ENCODE data around the gene MAL. TPM values are rescaled to one million over a fixed set of nuclear protein-coding genes. Genes with fewer than 3 reads are reported as not detected.

MAL gene
- total and polyA plus RNA-seq, 2 experiments from 2014 or later = 0.24 to 0.31 TPM

DNA sequence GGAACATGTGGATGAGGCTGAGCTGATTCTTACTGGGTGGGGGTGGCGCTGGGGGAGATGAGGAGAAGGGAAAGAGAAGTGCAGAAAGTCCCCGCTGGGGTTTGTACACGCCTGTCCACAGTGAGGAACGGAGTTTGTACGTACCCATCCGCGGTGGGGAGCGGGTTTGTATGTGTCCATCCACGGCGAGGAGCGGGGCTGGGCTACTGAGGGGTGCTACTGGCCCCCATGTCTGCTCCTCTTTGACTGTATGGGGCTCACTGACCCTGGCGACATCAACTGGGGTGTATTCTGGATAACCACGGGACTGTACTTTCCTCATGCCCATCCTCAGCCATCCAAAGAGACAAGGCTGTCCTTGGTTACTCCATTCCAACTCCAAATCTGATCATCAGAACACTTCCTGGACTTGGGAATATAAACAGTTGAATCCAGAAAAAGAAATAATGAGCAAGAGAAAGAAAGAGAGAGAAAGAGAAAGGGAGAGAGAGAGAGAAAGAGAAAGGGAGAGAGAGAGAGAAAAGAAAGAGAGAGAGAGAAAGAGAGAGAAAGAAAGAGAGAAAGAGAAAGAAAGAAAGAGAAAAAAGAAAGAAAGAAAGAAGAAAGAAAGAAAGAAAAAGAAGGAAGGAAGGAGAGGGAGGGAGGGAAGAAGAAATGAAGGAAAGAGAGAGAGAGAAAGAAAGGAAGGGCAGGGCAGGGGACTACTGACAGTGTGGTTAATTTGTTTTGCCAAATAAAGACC lies 21.0 kb downstream of the MAL start:
- Histone ChIP-seq H3K36me3 (ENCODE audit: insufficient read depth) (no peaks in the 10 kb centered on the region), H3F3A (replicated peaks; ENCODE audit: low read depth) (no peaks in the 10 kb centered on the region), H4K20me1 (replicated peaks; ENCODE audit: insufficient read depth) (no peaks in the 10 kb centered on the region), H3K9me2 (ENCODE audit: insufficient read depth) (no peaks in the 10 kb centered on the region), H3K27me3 (ENCODE audit: insufficient read depth) (no peaks in the 10 kb centered on the region), H3K4me2 (no peak overlapping the region), H2AFZ (no peak overlapping the region), H3K4me3 (no peak overlapping the region), H3K79me2 (replicated peaks; ENCODE audit: insufficient read depth) (no peaks in the 10 kb centered on the region), H3K27ac (ENCODE audit: low read depth) (no peak overlapping the region), H3K4me1 (ENCODE audit: insufficient read depth) (no peaks in the 10 kb centered on the region)
- H3K27me3 Mint-ChIP-seq (ENCODE audit: insufficient read depth, low read depth, poor library complexity) = peaks cover 14% of the 10 kb centered on the region
- no peak overlapping the region for H3K27ac Mint-ChIP-seq
- H3K36me3 Mint-ChIP-seq (ENCODE audit: low read depth) = no peaks in the 10 kb centered on the region
- no peak for DNase-seq (ENCODE audit: low spot score)
- no peak for ATAC-seq
- H3K4me3 Mint-ChIP-seq = no peak overlapping the region
- no peaks in the 10 kb centered on the region; the same call in 2 of the 3 replicates for H3K9me3 Mint-ChIP-seq
- H3K4me1 Mint-ChIP-seq = peaks cover 11% of the 10 kb centered on the region
- TF ChIP-seq, protein P1, sequence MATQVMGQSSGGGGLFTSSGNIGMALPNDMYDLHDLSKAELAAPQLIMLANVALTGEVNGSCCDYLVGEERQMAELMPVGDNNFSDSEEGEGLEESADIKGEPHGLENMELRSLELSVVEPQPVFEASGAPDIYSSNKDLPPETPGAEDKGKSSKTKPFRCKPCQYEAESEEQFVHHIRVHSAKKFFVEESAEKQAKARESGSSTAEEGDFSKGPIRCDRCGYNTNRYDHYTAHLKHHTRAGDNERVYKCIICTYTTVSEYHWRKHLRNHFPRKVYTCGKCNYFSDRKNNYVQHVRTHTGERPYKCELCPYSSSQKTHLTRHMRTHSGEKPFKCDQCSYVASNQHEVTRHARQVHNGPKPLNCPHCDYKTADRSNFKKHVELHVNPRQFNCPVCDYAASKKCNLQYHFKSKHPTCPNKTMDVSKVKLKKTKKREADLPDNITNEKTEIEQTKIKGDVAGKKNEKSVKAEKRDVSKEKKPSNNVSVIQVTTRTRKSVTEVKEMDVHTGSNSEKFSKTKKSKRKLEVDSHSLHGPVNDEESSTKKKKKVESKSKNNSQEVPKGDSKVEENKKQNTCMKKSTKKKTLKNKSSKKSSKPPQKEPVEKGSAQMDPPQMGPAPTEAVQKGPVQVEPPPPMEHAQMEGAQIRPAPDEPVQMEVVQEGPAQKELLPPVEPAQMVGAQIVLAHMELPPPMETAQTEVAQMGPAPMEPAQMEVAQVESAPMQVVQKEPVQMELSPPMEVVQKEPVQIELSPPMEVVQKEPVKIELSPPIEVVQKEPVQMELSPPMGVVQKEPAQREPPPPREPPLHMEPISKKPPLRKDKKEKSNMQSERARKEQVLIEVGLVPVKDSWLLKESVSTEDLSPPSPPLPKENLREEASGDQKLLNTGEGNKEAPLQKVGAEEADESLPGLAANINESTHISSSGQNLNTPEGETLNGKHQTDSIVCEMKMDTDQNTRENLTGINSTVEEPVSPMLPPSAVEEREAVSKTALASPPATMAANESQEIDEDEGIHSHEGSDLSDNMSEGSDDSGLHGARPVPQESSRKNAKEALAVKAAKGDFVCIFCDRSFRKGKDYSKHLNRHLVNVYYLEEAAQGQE (IDR thresholded peaks at IDR 0.05; ENCODE audit: unreplicated experiment) = no peak
- TF ChIP-seq, protein P2, sequence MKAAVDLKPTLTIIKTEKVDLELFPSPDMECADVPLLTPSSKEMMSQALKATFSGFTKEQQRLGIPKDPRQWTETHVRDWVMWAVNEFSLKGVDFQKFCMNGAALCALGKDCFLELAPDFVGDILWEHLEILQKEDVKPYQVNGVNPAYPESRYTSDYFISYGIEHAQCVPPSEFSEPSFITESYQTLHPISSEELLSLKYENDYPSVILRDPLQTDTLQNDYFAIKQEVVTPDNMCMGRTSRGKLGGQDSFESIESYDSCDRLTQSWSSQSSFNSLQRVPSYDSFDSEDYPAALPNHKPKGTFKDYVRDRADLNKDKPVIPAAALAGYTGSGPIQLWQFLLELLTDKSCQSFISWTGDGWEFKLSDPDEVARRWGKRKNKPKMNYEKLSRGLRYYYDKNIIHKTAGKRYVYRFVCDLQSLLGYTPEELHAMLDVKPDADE (IDR thresholded peaks at IDR 0.05) = no peak
- TF ChIP-seq ZNF331 (CRISPR knock-in tag; IDR thresholded peaks at IDR 0.05; ENCODE audit: low read depth) = no peak

DNA sequence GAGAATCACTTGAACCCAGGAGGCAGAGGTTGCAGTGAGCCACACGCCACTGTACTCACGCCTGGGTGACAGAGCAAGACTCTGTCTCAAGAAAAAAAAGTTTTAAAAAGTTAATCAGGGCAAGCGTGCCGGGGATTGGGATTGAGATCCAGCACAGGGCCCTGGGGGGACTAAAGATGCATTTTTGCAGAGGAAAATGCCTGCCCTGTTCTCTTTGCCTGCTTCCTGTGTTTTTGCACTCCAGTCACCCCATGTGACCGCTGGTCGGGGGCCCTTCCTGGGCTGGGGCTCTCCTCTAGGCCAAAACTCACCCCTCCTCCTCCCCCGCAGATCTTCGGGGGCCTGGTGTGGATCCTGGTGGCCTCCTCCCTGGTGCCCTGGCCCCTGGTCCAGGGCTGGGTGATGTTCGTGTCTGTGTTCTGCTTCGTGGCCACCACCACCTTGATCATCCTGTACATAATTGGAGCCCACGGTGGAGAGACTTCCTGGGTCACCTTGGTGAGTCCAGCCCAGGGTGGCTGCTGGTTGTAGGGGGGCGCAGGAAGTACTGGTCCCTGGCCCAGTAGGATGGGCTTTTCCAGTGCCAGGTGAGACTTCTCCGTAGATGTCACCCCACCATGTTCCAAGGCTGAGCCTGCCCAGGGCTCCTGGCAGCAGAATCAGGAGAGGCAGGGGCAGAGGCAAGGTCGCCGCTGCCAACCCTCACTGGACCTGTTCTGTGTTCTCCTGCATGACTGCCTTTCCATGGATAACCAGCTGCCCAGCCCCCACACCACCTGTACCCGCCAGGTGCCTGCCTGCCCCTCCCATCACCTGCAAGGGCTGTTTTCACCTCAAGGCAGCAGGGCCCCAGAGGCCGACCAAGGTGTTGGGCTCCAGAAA lies 22.4 kb downstream of the MAL start:
- Mint-ChIP-seq H3K36me3 (ENCODE audit: low read depth) (no peaks in the 10 kb centered on the region), H3K9me3 (no peaks in the 10 kb centered on the region), H3K27me3 (ENCODE audit: insufficient read depth, low read depth, poor library complexity) (peaks cover 9% of the 10 kb centered on the region), H3K27ac (no peak overlapping the region), H3K4me3 (no peak overlapping the region), H3K4me1 (peaks cover 11% of the 10 kb centered on the region)
- Histone ChIP-seq H3K27ac (ENCODE audit: low read depth) (no peak overlapping the region), H3K9me2 (ENCODE audit: insufficient read depth) (no peaks in the 10 kb centered on the region), H3K4me1 (ENCODE audit: insufficient read depth) (no peaks in the 10 kb centered on the region), H3K36me3 (ENCODE audit: insufficient read depth) (no peaks in the 10 kb centered on the region), H3K79me2 (replicated peaks; ENCODE audit: insufficient read depth) (no peaks in the 10 kb centered on the region), H3K4me2 (no peak overlapping the region), H2AFZ (no peak overlapping the region), H3K4me3 (no peak overlapping the region), H3F3A (replicated peaks; ENCODE audit: low read depth) (no peaks in the 10 kb centered on the region), H3K27me3 (ENCODE audit: insufficient read depth) (no peaks in the 10 kb centered on the region), H4K20me1 (replicated peaks; ENCODE audit: insufficient read depth) (no peaks in the 10 kb centered on the region)
- ATAC-seq = no peak
- DNase-seq (ENCODE audit: low spot score) = no peak
- TF ChIP-seq, protein P1 (IDR thresholded peaks at IDR 0.05; ENCODE audit: unreplicated experiment) = no peak
- TF ChIP-seq EZH2phosphoT487 (IDR thresholded peaks at IDR 0.05; ENCODE audit: unreplicated experiment) = no peak
- no peak for TF ChIP-seq POLR2AphosphoS5 (IDR thresholded peaks at IDR 0.05; ENCODE audit: low read depth)
- TF ChIP-seq CREB1 (CRISPR knock-in tag; IDR thresholded peaks at IDR 0.05; ENCODE audit: low read depth) = no peak
- no peak for TF ChIP-seq STAT1 (IDR thresholded peaks at IDR 0.05; ENCODE audit: unreplicated experiment)
